Stimulated activated effector memory CD8-positive, alpha-beta T cell treated with anti-CD3 and anti-CD28 coated beads, Interleukin-12 subunit alpha, Interleukin-12 subunit beta, amount 100 ng/mL, for 72 hours (primary cell): ENCODE measurements around the gene MLH1.

Source experiments
- ATAC-seq: fragments of 150-1000 bp; cut with Tn5 transposase; 2 replicates; pipeline ENCODE4 v1.10.0; 2021
- DNase-seq, 2 donors: peaks; one replicate each; pipeline ENCODE4 v3.0.0; 2021 to 2022; ENCODE audit warnings: low spot score in 2 of 2
- H3K27ac Mint-ChIP-seq: one replicate; pipeline ENCODE4 v1.8.0; 2022; ENCODE audit warnings: mild to moderate bottlenecking, mixed read lengths
- H3K36me3 Mint-ChIP-seq: one replicate; pipeline ENCODE4 v1.8.0; 2022; ENCODE audit warnings: mild to moderate bottlenecking, mixed read lengths
- H3K4me1 Mint-ChIP-seq: one replicate; pipeline ENCODE4 v1.8.0; 2022; ENCODE audit warnings: mixed read lengths
- H3K4me3 Mint-ChIP-seq: one replicate; pipeline ENCODE4 v1.8.0; 2022; ENCODE audit warnings: mild to moderate bottlenecking, mixed read lengths
- H3K9me3 Mint-ChIP-seq: one replicate; pipeline ENCODE4 v1.8.0; 2022; ENCODE audit warnings: mixed read lengths

Gene MLH1

GRCh38 chr3:37016903-37017302, 23.6 kb downstream of the MLH1 start:
- no peak for ATAC-seq
- Mint-ChIP-seq H3K4me3 (no peak overlapping the region), H3K27ac (no peak overlapping the region), H3K4me1 (no peaks in the 10 kb centered on the region), H3K9me3 (no peaks in the 10 kb centered on the region), H3K36me3 (peaks cover 5% of the 10 kb centered on the region)
- no peak for DNase-seq

- no peak overlapping the region for H3K27ac Mint-ChIP-seq
- ATAC-seq = no peak
These were observed 24.4 kb downstream of the MLH1 start for GRCh38 chr3:37017683-37018082.

GRCh38 chr3:37024092-37024491, 30.8 kb downstream of the MLH1 start:
- Mint-ChIP-seq H3K9me3 (no peaks in the 10 kb centered on the region), H3K27ac (no peak overlapping the region), H3K4me1 (no peaks in the 10 kb centered on the region), H3K36me3 (peaks cover 74% of the 10 kb centered on the region), H3K4me3 (no peak overlapping the region)
- no peak for DNase-seq
- ATAC-seq = no peak

More at GRCh38 chr3:37017683-37018082, 24.4 kb downstream of the MLH1 start:
- no peaks in the 10 kb centered on the region for H3K9me3 Mint-ChIP-seq
- H3K4me3 Mint-ChIP-seq = no peak overlapping the region
- H3K4me1 Mint-ChIP-seq = no peaks in the 10 kb centered on the region
- no peak for DNase-seq
- peaks cover 13% of the 10 kb centered on the region for H3K36me3 Mint-ChIP-seq

- Mint-ChIP-seq H3K4me1 (no peaks in the 10 kb centered on the region), H3K27ac (no peak overlapping the region), H3K36me3 (peaks cover 82% of the 10 kb centered on the region), H3K9me3 (no peaks in the 10 kb centered on the region), H3K4me3 (no peak overlapping the region)
- ATAC-seq = no peak
- no peak for DNase-seq
These were observed 31.6 kb downstream of the MLH1 start for GRCh38 chr3:37024820-37025405.

- Mint-ChIP-seq H3K36me3 (peaks cover 91% of the 10 kb centered on the region), H3K4me1 (no peaks in the 10 kb centered on the region), H3K4me3 (no peak overlapping the region), H3K9me3 (no peaks in the 10 kb centered on the region), H3K27ac (no peak overlapping the region)
- no peak for DNase-seq
- ATAC-seq = no peak
These were observed 32.4 kb downstream of the MLH1 start for GRCh38 chr3:37025561-37026335.

- Mint-ChIP-seq H3K4me3 (no peak overlapping the region), H3K4me1 (no peaks in the 10 kb centered on the region), H3K9me3 (no peaks in the 10 kb centered on the region), H3K36me3 (peaks cover 96% of the 10 kb centered on the region), H3K27ac (no peak overlapping the region)
- ATAC-seq (no peak), DNase-seq (no peak)
These were observed 33.5 kb downstream of the MLH1 start for GRCh38 chr3:37026851-37027250.

- Mint-ChIP-seq H3K36me3 (peaks cover 96% of the 10 kb centered on the region), H3K9me3 (no peaks in the 10 kb centered on the region), H3K4me3 (no peak overlapping the region), H3K4me1 (no peaks in the 10 kb centered on the region), H3K27ac (peak overlapping the region; percentile 29)
- no peak for DNase-seq
- ATAC-seq = no peak
These were observed 35.0 kb downstream of the MLH1 start for GRCh38 chr3:37028329-37028728.

- H3K27ac Mint-ChIP-seq = no peak overlapping the region
- ATAC-seq = no peak
- H3K36me3 Mint-ChIP-seq = peaks cover 99% of the 10 kb centered on the region
These were observed 35.8 kb downstream of the MLH1 start for GRCh38 chr3:37029111-37029510.

GRCh38 chr3:37029516-37030163, 36.3 kb downstream of the MLH1 start:
- H3K9me3 Mint-ChIP-seq = no peaks in the 10 kb centered on the region
- ATAC-seq (no peak), DNase-seq (no peak)
- H3K4me3 Mint-ChIP-seq = no peak overlapping the region
- peaks cover 99% of the 10 kb centered on the region for H3K36me3 Mint-ChIP-seq
- peak overlapping the region; percentile 14 for H3K27ac Mint-ChIP-seq
- H3K4me1 Mint-ChIP-seq = no peaks in the 10 kb centered on the region

More at GRCh38 chr3:37029111-37029510, 35.8 kb downstream of the MLH1 start:
- Mint-ChIP-seq H3K4me3 (no peak overlapping the region), H3K9me3 (no peaks in the 10 kb centered on the region), H3K4me1 (no peaks in the 10 kb centered on the region)
- no peak for DNase-seq

GRCh38 chr3:37030588-37030987, 37.3 kb downstream of the MLH1 start:
- H3K36me3 Mint-ChIP-seq = peaks cover 99% of the 10 kb centered on the region
- no peak for ATAC-seq
- no peaks in the 10 kb centered on the region for H3K4me1 Mint-ChIP-seq
- DNase-seq = no peak
- H3K9me3 Mint-ChIP-seq = no peaks in the 10 kb centered on the region
- no peak overlapping the region for H3K4me3 Mint-ChIP-seq
- no peak overlapping the region for H3K27ac Mint-ChIP-seq

GRCh38 chr3:37031096-37031682, 37.9 kb downstream of the MLH1 start:
- peaks cover 99% of the 10 kb centered on the region for H3K36me3 Mint-ChIP-seq
- no peak overlapping the region for H3K27ac Mint-ChIP-seq
- no peak overlapping the region for H3K4me3 Mint-ChIP-seq
- no peak for DNase-seq
- no peak for ATAC-seq
- H3K9me3 Mint-ChIP-seq = no peaks in the 10 kb centered on the region
- H3K4me1 Mint-ChIP-seq = no peaks in the 10 kb centered on the region

GRCh38 chr3:37032961-37033360, 39.6 kb downstream of the MLH1 start:
- H3K9me3 Mint-ChIP-seq = no peaks in the 10 kb centered on the region
- no peak overlapping the region for H3K27ac Mint-ChIP-seq
- DNase-seq (no peak), ATAC-seq (no peak)
- peaks cover 97% of the 10 kb centered on the region for H3K36me3 Mint-ChIP-seq
- H3K4me1 Mint-ChIP-seq = no peaks in the 10 kb centered on the region
- no peak overlapping the region for H3K4me3 Mint-ChIP-seq

- no peaks in the 10 kb centered on the region for H3K4me1 Mint-ChIP-seq
- peaks cover 98% of the 10 kb centered on the region for H3K36me3 Mint-ChIP-seq
- no peak overlapping the region for H3K4me3 Mint-ChIP-seq
- ATAC-seq (no peak), DNase-seq (no peak)
- no peak overlapping the region for H3K27ac Mint-ChIP-seq
- no peaks in the 10 kb centered on the region for H3K9me3 Mint-ChIP-seq
These were observed 44.0 kb downstream of the MLH1 start for GRCh38 chr3:37037352-37037751.

GRCh38 chr3:37039161-37039846, 46.0 kb downstream of the MLH1 start:
- no peak for DNase-seq
- no peak for ATAC-seq
- H3K27ac Mint-ChIP-seq = no peak overlapping the region
- no peaks in the 10 kb centered on the region for H3K4me1 Mint-ChIP-seq
- H3K36me3 Mint-ChIP-seq = peaks cover 98% of the 10 kb centered on the region
- H3K4me3 Mint-ChIP-seq = no peak overlapping the region
- no peaks in the 10 kb centered on the region for H3K9me3 Mint-ChIP-seq

- Mint-ChIP-seq H3K4me1 (no peaks in the 10 kb centered on the region), H3K4me3 (no peak overlapping the region), H3K9me3 (no peaks in the 10 kb centered on the region), H3K27ac (no peak overlapping the region), H3K36me3 (peaks cover 98% of the 10 kb centered on the region)
- ATAC-seq = no peak
- DNase-seq = no peak
These were observed 46.9 kb downstream of the MLH1 start for GRCh38 chr3:37040231-37040630.
